Psoas muscle (tissue), 8 donors: ENCODE measurements around the gene PTPRD. TPM values are rescaled to one million over a fixed set of nuclear protein-coding genes. Genes with fewer than 3 reads are reported as not detected.
"Not testable (repeated sequence)": the region's sequence is repeated elsewhere in the genome, so short reads cannot be mapped to it uniquely, and the experiment has no call there.

ENCODE experiments used
- ATAC-seq, 4 donors: fragments of 200-7000 bp; cut with Tn5 transposase; one replicate each; pipeline ENCODE4 v1.9.1; 2020; ENCODE audit warnings: moderate library complexity in 3 of 4, mild to moderate bottlenecking in 2 of 4
- DNase-seq, 2 donors: peaks; one replicate each; pipeline ENCODE4 v3.0.0-alpha.2; 2020
- H3K27ac ChIP-seq: fragments of 200-600 bp; one replicate; pipeline ENCODE4 v1.8.0; 2022
- H3K27me3 ChIP-seq, 3 donors: fragments of 200-600 bp in 1 of 3; one replicate each; pipeline versions ENCODE4 v1.6.1 to v1.8.0; 2013 to 2022; ENCODE audit warnings: low read length in 2 of 3, mild to moderate bottlenecking in 2 of 3, moderate library complexity in 1 of 3; ENCODE audit not compliant: insufficient read depth in 3 of 3
- H3K36me3 ChIP-seq, 2 donors: fragments of 200-600 bp in 1 of 2; one replicate each; pipeline versions ENCODE4 v1.6.1 to v1.8.0; 2013 to 2022; ENCODE audit warnings: low read depth in 1 of 2, mild to moderate bottlenecking in 1 of 2, moderate library complexity in 1 of 2; ENCODE audit not compliant: insufficient read depth in 1 of 2
- H3K4me1 ChIP-seq: fragments of 200-600 bp; one replicate; pipeline ENCODE4 v1.8.0; 2022
- H3K4me3 ChIP-seq: fragments of 200-600 bp; one replicate; pipeline ENCODE4 v1.8.0; 2022; ENCODE audit warnings: mild to moderate bottlenecking
- H3K9me3 ChIP-seq: fragments of 200-600 bp; one replicate; pipeline ENCODE4 v1.8.0; 2022
- CTCF ChIP-seq: fragments of 200-600 bp; IDR thresholded peaks from one replicate; pipeline ENCODE4 v1.8.0; 2022; ENCODE audit warnings: antibody characterized with exemption
- WGBS, 3 donors: extraction: QIAGEN DNeasy Blood & Tissue Kit; methylation state at CpG; one replicate each; pipeline versions ENCODE4 v1.1.6 to v1.1.7; 2013; 5-methylcytosine and 5-hydroxymethylcytosine counted together
- intact Hi-C, 2 donors: fragments of 100-400 bp; cut with DNase I; formaldehyde crosslinking; loops; one replicate each; pipeline versions ENCODE4 v1.11.0 to v1.14.2; 2022
- polyA plus RNA-seq, 3 donors: library from polyadenylated mRNA; stranded (reverse); fragments of 200-250 nt; gene quantifications; one replicate each; pipeline ENCODE4 v1.2.3, GENCODE V29; 2013
- total RNA-seq, 4 donors: library from RNA; stranded (reverse); fragmentation: NEBNext Ultra II Directional in 2 of 4; extraction: Animal tissue kit (Norgen Biotek cat#: 25700) in 2 of 4; gene quantifications; one replicate each; pipeline versions ENCODE4 v1.2.1 to v1.2.4, GENCODE V29; 2021 to 2023
- donor health status: healthy with polysubstance abuse.
- donor health status: DM: no; HTN: no; CAD: no; lungs with moderate emphysema.
- donor health status: Bipolar disorder and iron deficiency.
- donor health status: healthy.
- donor health status: DM: yes; HTN: yes; CAD: no.
- donor health status: DM: no; HTN: no; CAD: no.
- donor health status: DM: no; HTN: no; CAD: no.
- donor health status: DM: yes; HTN: yes; CAD: no.

PTPRD gene
- total and polyA plus RNA-seq, 7 donors: 0.44 to 3.1 (median 0.91) TPM

GRCh38 chr9:9492506-9492905 lies 1120.3 kb downstream of the PTPRD start:
- Histone ChIP-seq H3K27ac (no peak overlapping the region), H3K36me3 (no peaks in the 10 kb centered on the region), H3K4me3 (no peak overlapping the region), H3K27me3 (no peaks in the 10 kb centered on the region), H3K4me1 (no peaks in the 10 kb centered on the region), H3K9me3 (peaks cover 14% of the 10 kb centered on the region)
- DNase-seq: no peak
- no peak for ATAC-seq
- TF ChIP-seq CTCF: no peak
- intact Hi-C loops: no loop called here
- 82 to 84% (median 83%) methylated on average over 3 of the region's 3 CpGs for WGBS, 3 donors

GRCh38 chr9:9489183-9489582 lies 1123.6 kb downstream of the PTPRD start:
- peaks cover 3% of the 10 kb centered on the region for H3K9me3 ChIP-seq
- H3K27ac ChIP-seq: no peak overlapping the region
- DNase-seq (no peak), ATAC-seq (no peak)
- H3K36me3 ChIP-seq: no peaks in the 10 kb centered on the region
- WGBS, 3 donors: 74 to 81% (median 77%) methylated on average over 3 of the region's 3 CpGs
- no peaks in the 10 kb centered on the region for H3K4me1 ChIP-seq
- no peak overlapping the region for H3K4me3 ChIP-seq
- intact Hi-C loops: no loop called here
- no peaks in the 10 kb centered on the region for H3K27me3 ChIP-seq
- no peak for TF ChIP-seq CTCF

GRCh38 chr9:9483175-9483574 lies 1129.6 kb downstream of the PTPRD start:
- no peak overlapping the region for H3K27ac ChIP-seq
- no peaks in the 10 kb centered on the region for H3K36me3 ChIP-seq
- DNase-seq: no peak
- H3K27me3 ChIP-seq: no peaks in the 10 kb centered on the region
- H3K4me3 ChIP-seq: no peak overlapping the region
- intact Hi-C loops: no loop called here
- TF ChIP-seq CTCF: no peak
- no peak for ATAC-seq
- no peaks in the 10 kb centered on the region for H3K4me1 ChIP-seq
- WGBS, 3 donors: 37 to 39% (median 38%) methylated on average over 3 of the region's 3 CpGs
- H3K9me3 ChIP-seq: no peaks in the 10 kb centered on the region

GRCh38 chr9:9478741-9479140 lies 1134.1 kb downstream of the PTPRD start:
- WGBS, 3 donors: 16 to 17% (median 17%) methylated on average over 3 of the region's 3 CpGs
- Histone ChIP-seq H3K27me3 (no peaks in the 10 kb centered on the region), H3K4me3 (no peak overlapping the region), H3K9me3 (no peaks in the 10 kb centered on the region), H3K27ac (no peak overlapping the region), H3K36me3 (no peaks in the 10 kb centered on the region), H3K4me1 (no peaks in the 10 kb centered on the region)
- TF ChIP-seq CTCF: no peak
- intact Hi-C loops: no loop called here
- no peak for DNase-seq
- no peak for ATAC-seq

- H3K4me3 ChIP-seq: no peak overlapping the region
- WGBS, 3 donors: 43 to 53% (median 50%) methylated on average over 2 of the region's 2 CpGs
- ATAC-seq (no peak), DNase-seq (no peak)
- TF ChIP-seq CTCF: no peak
- no peaks in the 10 kb centered on the region for H3K4me1 ChIP-seq
- no peaks in the 10 kb centered on the region for H3K36me3 ChIP-seq
- intact Hi-C loops: no loop called here
- H3K27ac ChIP-seq: no peak overlapping the region
- H3K9me3 ChIP-seq: no peaks in the 10 kb centered on the region
- no peaks in the 10 kb centered on the region for H3K27me3 ChIP-seq
Measured at GRCh38 chr9:9469271-9469670, 1143.5 kb downstream of the PTPRD start.

GRCh38 chr9:9441874-9442273 lies 1170.9 kb downstream of the PTPRD start:
- DNase-seq, H3K9me3 ChIP-seq, ATAC-seq, H3K36me3 ChIP-seq, H3K4me1 ChIP-seq, H3K27me3 ChIP-seq, H3K27ac ChIP-seq, intact Hi-C loops, H3K4me3 ChIP-seq: not testable (repeated sequence)
- WGBS, 3 donors: 95 to 98% (median 98%) methylated on average over 12 to 15 of the region's 19 CpGs
